Measurements from ENCODE around the gene ATP5ME.

Gene ATP5ME

DNA sequence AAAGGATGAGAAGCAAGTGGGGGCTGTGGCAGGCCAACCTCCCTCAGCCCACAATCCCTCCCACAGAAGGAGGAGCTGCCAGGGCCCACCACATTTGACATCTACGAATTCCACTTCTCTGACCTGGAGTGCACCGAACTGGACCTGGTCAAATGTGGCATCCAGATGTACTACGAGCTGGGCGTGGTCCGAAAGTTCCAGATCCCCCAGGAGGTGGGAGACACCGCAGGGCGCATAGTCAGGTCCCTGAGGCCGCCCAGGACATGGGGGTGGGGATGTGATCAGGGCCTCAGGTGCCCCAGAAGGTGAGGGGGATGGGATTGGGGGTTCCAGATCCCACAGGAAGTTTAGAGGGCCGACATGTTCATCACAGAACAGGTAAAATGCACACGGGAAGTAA lies 13.7 kb downstream of the ATP5ME start:
- Mint-ChIP-seq H3K4me3 (peak overlapping the region; percentile 7), H3K9me3 (no peaks in the 10 kb centered on the region), H3K27ac (no peak overlapping the region), H3K4me1 (peaks cover 24% of the 10 kb centered on the region), H3K27me3 (ENCODE audit: low read depth, poor library complexity) (peaks cover 8% of the 10 kb centered on the region), H3K36me3 (ENCODE audit: low read depth) (peaks cover 21% of the 10 kb centered on the region)
- TF ChIP-seq, protein P1, sequence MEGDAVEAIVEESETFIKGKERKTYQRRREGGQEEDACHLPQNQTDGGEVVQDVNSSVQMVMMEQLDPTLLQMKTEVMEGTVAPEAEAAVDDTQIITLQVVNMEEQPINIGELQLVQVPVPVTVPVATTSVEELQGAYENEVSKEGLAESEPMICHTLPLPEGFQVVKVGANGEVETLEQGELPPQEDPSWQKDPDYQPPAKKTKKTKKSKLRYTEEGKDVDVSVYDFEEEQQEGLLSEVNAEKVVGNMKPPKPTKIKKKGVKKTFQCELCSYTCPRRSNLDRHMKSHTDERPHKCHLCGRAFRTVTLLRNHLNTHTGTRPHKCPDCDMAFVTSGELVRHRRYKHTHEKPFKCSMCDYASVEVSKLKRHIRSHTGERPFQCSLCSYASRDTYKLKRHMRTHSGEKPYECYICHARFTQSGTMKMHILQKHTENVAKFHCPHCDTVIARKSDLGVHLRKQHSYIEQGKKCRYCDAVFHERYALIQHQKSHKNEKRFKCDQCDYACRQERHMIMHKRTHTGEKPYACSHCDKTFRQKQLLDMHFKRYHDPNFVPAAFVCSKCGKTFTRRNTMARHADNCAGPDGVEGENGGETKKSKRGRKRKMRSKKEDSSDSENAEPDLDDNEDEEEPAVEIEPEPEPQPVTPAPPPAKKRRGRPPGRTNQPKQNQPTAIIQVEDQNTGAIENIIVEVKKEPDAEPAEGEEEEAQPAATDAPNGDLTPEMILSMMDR (IDR thresholded peaks at IDR 0.05), result no peak
- no peak for DNase-seq

DNA sequence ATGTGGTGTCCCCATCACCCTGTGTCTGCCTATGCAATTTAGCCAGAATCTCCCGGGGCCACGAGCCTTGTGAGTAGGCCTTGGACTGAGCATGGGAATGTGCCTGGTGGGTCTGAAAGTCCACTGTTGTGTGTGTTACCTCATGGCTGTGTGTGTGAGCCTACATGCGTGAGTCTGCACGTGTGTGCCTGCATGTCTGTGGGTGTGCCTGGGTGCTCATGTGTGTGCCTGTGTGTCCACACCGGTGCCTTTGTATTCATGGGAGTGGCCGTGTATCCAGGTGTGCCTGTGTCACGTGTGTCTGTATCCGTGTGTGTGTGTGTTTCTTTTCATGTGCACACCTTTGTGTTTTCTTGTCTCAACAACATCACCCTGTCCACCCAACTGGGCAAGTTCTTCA lies 14.2 kb downstream of the ATP5ME start:
- H3K27me3 Mint-ChIP-seq (ENCODE audit: low read depth, poor library complexity), result peaks cover 8% of the 10 kb centered on the region
- peaks cover 22% of the 10 kb centered on the region for H3K4me1 Mint-ChIP-seq
- peaks cover 21% of the 10 kb centered on the region for H3K36me3 Mint-ChIP-seq (ENCODE audit: low read depth)
- H3K27ac Mint-ChIP-seq, result peak overlapping the region; percentile 70
- no peak overlapping the region for H3K4me3 Mint-ChIP-seq
- TF ChIP-seq, protein P1 (IDR thresholded peaks at IDR 0.05), result no peak
- H3K9me3 Mint-ChIP-seq, result no peaks in the 10 kb centered on the region
- DNase-seq, result no peak

DNA sequence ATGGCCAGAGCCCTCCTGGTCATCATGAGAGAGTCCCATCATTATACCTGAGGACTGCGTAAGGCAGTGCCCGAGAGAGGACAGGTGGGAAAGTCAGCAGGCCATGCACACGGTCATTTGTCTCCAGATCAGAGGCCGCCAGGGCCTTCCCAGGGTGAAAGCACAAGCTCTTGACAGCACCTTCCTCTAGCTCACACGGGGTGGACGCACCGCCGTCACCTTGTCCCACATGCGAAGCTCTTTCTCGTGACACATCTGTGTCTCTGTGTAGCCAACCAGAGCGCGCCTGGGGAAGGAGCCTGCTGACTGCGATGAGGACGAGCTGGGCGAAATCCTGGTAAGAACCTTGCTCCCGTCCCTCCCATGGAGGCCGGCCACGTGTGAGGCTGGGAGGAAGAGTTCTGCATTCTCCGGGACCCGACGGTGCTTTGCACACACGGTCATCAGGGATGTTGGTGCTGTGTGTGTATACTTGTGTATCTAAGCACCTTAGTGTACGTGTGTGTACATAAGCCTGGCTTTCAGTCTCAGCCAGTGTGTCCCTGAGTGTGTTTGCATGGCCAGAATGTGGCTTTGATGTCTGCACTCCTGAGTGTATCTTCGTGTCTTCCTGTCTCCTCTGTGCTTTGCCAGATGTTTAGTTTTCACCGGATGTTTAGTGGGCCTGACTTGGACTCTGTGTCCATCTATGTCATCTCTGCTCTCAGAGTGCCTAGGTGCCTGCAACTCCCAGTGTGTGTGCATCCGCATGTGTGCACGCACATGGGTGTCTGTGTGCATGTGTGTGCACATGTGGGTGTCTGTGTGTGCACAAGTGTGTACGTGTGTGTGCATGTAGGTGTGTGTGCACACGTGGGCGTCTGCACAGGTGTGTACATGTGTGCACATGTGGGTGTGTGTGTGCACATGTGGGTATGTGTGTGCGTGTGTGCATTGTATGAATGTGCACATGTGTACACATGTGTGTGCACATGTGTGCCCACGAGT lies 15.1 kb downstream of the ATP5ME start:
- Mint-ChIP-seq H3K27ac (peak overlapping the region; percentile 28), H3K4me1 (peaks cover 22% of the 10 kb centered on the region)

DNA sequence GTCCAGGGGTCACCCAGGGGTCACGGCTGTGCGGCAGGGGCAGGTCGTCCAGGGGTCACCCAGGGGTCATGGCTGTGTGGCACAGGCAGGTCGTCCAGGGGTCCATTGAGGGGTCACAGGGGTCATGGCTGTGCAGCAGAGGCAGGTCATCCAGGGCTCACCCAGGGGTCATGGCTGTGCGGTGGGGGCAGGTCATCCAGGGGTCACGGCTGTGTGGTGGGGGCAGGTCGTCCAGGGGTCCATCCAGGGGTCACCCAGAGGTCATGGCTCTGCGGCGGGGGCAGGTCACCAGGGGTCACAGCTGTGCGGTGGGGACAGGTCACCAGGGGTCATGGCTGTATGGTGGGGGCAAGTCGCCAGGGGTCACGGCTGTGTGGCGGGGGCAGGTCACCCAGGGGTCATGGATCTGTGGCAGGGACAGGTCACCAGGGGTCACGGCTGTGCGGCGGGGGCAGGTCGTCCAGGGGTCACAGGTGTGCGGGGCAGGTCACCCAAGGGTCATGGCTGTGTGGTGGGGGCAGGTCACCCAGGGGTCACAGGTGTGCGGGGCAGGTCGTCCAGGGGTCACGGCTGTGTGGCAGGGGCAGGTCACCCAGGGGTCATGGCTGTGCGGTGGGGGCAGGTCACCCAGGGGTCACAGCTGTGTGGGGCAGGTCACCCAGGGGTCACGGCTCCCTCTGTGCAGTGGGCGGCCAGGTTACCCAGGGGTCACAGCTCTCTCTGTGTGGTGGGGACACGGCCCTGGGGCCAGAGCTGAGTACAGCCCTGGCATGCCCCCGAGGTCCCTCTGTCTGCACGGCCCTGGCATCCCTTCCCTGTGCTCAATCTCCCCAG lies 16.0 kb downstream of the ATP5ME start:
- Mint-ChIP-seq H3K27me3 (ENCODE audit: low read depth, poor library complexity) (peaks cover 8% of the 10 kb centered on the region), H3K27ac (no peak overlapping the region), H3K36me3 (ENCODE audit: low read depth) (peaks cover 21% of the 10 kb centered on the region), H3K9me3 (no peaks in the 10 kb centered on the region), H3K4me3 (no peak overlapping the region), H3K4me1 (peaks cover 22% of the 10 kb centered on the region)
- TF ChIP-seq, protein P1 (IDR thresholded peaks at IDR 0.05), result no peak
- DNase-seq, result no peak

More for the DNA sequence above, 15.1 kb downstream of the ATP5ME start:
- no peak overlapping the region for H3K4me3 Mint-ChIP-seq
- peaks cover 21% of the 10 kb centered on the region for H3K36me3 Mint-ChIP-seq (ENCODE audit: low read depth)
- H3K9me3 Mint-ChIP-seq, result no peaks in the 10 kb centered on the region
- no peak for DNase-seq
- TF ChIP-seq, protein P1 (IDR thresholded peaks at IDR 0.05), result no peak
- peaks cover 8% of the 10 kb centered on the region for H3K27me3 Mint-ChIP-seq (ENCODE audit: low read depth, poor library complexity)

DNA sequence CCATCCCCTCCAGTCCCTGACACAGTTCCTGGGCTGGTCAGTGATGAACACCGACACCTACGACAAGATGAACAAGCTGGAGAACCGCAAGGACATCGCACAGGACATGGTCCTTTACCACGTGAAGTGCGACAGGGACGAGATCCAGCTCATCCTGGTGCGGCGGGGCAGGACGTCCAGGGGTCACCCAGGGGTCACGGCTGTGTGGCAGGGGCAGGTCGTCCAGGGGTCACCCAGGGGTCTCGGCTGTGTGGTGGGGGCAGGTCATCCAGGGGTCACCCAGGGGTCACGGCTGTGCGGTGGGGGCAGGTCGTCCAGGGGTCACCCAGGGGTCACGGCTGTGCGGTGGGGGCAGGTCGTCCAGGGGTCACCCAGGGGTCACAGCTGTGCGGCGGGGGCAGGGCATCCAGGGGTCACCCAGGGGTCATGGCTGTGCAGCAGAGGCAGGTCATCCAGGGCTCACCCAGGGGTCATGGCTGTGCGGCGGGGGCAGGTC lies 16.7 kb downstream of the ATP5ME start:
- TF ChIP-seq, protein P1 (IDR thresholded peaks at IDR 0.05), result no peak
- H3K36me3 Mint-ChIP-seq (ENCODE audit: low read depth), result peaks cover 21% of the 10 kb centered on the region
- H3K27me3 Mint-ChIP-seq (ENCODE audit: low read depth, poor library complexity), result peaks cover 8% of the 10 kb centered on the region
- no peak for DNase-seq
- peaks cover 23% of the 10 kb centered on the region for H3K4me1 Mint-ChIP-seq
- H3K4me3 Mint-ChIP-seq, result no peak overlapping the region
- no peak overlapping the region for H3K27ac Mint-ChIP-seq
- no peaks in the 10 kb centered on the region for H3K9me3 Mint-ChIP-seq

Data from nephron progenitor cell (in vitro differentiated cells).